Measurements from ENCODE around the gene ZNF185.

The ZNF185 gene

DNA sequence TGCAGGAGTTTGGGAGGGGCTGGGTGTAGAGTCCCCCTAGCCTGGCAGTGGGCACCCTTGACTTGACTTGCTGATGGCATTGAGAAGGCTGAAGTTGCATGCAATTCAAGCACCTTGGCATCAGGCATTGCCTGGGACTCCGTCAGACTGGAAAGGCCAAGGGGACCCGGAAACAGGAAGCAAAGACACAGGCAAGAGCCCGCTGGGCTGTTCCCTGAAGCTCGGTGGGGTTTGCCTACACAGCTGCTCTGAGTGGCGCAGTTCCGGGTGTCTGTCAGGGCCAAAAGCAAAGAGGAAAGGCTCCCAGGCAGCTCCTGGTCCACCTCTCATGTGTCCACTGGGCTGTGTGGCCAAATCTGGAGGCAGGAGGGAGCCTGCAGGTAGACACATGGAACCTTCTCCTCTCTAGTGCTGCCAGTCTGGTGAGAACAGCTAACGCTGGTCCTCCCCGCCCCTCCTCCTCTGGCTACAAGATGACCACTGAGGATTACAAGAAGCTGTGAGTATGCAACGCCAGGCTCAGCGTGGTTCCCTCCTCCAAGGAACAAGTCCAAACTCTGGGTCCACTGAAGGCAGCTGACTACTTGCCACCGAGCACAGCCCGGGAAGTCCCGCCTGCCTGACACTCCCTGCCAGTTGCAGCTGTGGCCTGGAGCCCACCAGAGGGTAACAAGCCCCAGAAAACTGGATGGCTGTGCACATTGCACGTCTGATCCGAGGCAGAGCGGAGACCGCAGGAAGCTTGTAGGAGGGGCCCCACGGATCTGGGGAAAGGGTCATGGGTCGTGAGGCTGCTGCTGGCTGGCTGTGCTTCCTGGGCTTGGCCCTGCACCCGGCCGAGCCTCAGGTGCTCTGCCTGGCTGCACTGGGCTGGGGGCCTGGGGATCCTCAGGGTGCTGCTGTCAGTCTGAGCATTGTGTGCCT lies 20.1 kb downstream of the ZNF185 start:
- no peak for DNase-seq (ENCODE audit: low read depth in 2 of 2)

DNA sequence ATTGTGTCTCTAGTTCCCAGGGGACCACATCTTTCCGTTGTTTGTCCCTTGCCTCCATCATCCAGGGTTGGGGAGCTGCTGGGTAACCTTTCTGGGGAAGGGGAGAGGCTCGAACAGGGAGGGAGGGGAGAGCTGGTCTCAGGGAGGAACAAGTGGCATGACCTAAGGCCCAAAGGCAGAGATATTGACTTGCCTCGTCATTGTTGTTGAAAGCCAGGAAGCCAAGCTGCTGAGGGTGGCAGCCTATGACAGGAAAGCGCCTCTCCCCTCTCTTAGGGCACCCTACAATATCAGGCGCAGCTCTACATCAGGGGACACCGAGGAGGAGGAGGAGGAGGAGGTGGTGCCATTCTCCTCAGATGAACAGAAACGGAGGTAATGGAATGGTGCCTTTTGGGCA lies 20.8 kb downstream of the ZNF185 start:
- no peak for DNase-seq (ENCODE audit: low read depth in 2 of 2)

DNA sequence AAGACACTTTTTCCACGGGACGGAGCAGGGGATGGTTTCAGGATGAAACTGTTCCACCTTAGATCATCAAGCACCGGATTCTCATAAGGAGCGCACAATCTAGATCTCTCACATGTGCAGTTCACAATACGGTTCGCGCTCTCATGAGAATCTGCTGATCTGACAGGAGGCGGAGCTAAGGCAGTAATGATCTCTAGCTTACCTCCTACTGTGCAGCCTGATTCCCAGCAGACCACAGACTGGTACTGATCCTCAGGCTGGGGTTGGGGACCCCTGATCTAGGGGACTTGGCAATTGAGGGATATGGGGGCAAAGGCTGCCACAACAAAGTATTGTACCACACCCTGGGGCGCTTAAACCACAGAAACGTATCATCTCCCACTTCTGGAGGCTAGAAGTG lies 25.7 kb downstream of the ZNF185 start:
- no peak for DNase-seq (ENCODE audit: low read depth in 2 of 2)

- DNase-seq (ENCODE audit: low read depth in 2 of 2) = no peak
Observed at GRCh38 chrX:152925835-152926234, 28.0 kb downstream of the ZNF185 start.

DNA sequence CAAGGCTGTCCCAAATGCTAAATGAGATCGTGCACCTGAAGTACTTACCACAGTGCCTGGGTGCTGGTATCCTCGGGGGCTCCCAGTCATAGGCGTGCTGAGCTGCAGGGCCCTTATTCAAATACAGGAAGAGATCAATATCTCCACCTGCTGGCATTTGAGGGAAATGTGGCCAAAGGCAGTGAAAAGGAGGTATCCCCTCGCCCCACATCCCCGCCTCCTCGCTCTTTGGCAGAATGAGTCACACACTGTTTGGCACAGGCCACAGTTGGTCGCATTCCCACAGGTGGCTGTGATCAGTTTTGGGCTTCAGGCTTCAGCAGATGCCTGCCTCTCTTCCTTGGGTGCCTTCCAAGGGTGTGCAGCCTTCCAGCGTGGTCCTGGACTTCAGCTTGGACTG lies 28.4 kb downstream of the ZNF185 start:
- peak; percentile 40 to 45 for DNase-seq (ENCODE audit: low read depth in 2 of 2)

GRCh38 chrX:152926923-152927322 lies 29.1 kb downstream of the ZNF185 start:
- no peak for DNase-seq (ENCODE audit: low read depth in 2 of 2)

GRCh38 chrX:152927858-152928760 lies 30.2 kb downstream of the ZNF185 start:
- DNase-seq (ENCODE audit: low read depth in 2 of 2) = no peak

- DNase-seq (ENCODE audit: low read depth in 2 of 2) = no peak
Observed at GRCh38 chrX:152928761-152929400, 31.0 kb downstream of the ZNF185 start.

GRCh38 chrX:152929898-152930297 lies 32.0 kb downstream of the ZNF185 start:
- no peak for DNase-seq (ENCODE audit: low read depth in 2 of 2)

GRCh38 chrX:152930516-152930915 lies 32.6 kb downstream of the ZNF185 start:
- DNase-seq (ENCODE audit: low read depth in 2 of 2) = no peak

- no peak for DNase-seq (ENCODE audit: low read depth in 2 of 2)
Observed at GRCh38 chrX:152932144-152932543, 34.3 kb downstream of the ZNF185 start.

DNA sequence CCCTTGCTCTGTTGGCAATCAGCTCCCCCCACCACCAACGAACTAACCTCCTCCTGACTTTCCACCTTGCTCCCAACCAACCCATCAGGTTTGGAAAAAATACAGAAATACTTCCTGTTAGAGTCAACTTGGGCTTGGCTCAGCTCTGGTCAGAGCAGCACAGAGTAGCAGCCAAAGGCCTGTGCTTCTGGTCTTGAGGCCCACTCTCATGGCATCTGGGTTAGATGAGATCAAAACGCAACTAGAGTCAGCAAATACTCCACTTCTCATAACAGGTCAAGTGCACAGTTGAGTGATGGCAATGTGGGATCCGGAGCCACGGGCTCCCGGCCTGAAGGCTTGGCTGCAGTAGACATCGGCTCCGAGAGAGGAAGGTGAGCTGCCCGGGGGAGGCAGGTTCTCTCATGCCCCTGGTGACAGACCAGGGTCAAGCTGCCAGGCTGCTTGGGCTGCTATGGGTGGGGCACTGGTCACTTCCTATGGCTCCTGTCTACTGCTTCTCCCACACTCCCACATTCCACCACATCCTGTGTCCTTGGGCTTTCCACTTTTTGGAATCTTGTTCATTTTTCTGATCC lies 34.8 kb downstream of the ZNF185 start:
- DNase-seq (ENCODE audit: low read depth in 2 of 2) = no peak

DNA sequence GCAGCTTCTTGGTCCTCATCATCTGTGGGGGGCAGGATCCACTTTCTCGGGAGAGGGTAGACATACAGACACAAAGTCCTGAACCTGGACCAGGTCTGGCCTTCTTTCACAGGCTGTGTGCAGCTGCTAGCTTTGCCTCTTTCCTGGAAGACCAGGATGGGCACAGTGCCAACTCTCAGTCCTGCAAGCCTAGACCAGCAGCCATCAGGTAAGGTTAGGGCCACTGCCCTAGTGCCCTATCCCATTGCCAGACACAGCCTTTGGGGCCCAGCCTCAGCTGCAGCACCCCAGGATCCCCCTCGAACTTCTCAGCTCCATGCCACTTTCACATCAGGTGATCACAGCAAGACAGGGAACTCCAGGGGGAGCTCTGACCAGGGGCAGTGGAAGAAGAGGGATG lies 38.4 kb downstream of the ZNF185 start:
- DNase-seq (ENCODE audit: low read depth in 2 of 2) = no peak

GRCh38 chrX:152937236-152937635 lies 39.4 kb downstream of the ZNF185 start:
- no peak for DNase-seq (ENCODE audit: low read depth in 2 of 2)

DNA sequence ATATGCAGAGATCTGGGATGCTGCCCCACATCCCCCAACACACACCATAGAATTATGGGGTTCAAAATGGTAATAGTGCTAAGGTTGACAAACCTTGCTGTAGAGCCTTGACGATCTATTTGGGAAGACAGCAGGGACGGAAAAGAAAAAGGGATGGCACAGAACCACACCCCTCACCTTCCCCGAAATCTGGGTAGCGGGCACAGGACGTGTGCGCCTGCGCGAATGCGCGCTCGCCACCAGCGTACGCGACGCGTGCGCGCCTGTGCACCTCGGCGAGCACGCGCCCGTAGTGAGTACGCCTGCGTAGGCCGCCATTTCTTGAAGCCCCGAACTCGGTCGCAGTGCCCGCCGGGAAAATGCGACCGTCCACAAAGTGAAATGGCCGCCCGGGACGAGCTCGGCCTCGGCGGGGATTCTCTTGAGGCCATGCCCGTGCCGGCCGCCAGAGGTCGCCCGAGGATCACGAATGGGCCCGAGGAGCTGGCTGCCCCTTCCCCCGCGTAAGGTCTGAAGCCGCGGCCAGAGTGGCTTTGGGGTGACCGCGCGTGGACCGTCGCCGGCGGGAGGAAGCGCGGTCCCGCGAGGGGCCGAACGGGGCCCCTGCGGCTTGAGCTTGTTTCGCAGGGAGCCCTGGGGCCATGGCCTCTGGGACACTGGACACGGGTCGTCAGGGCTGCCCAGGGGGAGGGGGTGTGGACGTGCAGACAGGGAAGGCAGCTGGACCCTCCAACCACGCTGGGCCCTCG lies 43.6 kb downstream of the ZNF185 start:
- peak; percentile 75 for DNase-seq (ENCODE audit: low read depth in 2 of 2)

GRCh38 chrX:152942077-152942442 lies 44.2 kb downstream of the ZNF185 start:
- DNase-seq (ENCODE audit: low read depth in 2 of 2) = no peak

DNA sequence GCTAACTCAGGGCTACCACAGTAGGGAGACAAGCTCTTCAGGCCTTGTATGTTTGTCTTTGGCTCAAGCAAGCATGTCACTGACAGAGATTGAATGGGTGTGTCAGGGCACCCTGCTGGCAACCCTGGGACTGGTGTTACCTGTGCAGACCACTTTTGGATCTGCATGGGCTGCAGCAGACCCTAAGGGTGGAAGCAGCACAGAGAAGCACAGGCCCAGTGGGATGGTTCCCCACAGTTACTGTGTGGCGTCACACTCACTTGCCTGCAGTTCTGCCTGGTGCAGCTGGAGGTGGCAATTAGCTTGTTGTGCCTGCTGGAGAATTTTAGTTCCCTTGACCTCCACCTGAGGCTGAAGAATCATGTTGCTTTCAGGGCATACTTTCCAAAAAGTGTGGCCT lies 46.0 kb downstream of the ZNF185 start:
- no peak for DNase-seq (ENCODE audit: low read depth in 2 of 2)

DNA sequence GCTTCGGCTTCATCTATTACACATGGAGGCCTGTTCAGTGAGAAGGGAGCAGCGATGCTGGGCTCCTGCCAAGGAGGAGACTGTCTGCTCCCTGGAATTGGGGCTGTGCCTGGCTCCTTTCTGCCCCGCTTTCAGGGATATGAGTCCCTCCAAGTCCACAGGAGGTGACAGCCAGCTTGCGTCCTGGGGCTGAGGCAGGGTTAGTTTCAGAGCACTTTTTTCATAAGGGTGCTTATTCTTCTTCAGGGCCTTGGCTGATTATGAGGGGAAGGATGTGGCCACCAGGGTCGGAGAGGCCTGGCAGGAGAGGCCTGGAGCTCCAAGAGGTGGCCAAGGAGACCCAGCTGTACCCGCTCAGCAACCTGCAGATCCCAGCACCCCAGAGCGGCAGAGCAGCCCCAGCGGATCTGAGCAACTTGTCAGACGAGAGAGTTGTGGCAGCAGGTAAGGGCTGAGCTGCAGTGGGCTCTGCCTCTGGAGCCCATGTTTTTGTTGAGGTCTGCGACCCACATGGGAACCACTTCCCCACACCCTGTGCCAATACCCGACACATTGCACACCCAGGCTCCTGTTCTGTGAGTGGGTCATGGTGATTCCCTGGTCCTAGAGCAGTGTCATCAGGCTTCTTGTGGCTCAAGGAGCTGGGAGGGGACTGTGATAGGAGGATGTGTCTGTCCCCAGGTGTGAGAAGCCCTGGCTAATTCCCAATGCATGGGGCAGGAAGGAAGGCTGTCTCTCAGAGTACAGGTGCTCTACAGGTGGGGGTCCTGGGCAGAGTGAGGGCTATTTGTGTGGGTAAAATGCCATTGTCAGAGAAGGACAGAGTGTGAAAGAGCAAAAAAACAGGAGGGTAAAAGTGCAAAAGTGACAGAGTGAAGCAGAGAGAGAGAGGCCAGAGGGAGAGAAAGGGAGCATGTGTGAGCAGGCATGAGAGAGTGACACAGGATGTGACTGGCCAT lies 47.4 kb downstream of the ZNF185 start:
- no peak for DNase-seq (ENCODE audit: low read depth in 2 of 2)

DNA sequence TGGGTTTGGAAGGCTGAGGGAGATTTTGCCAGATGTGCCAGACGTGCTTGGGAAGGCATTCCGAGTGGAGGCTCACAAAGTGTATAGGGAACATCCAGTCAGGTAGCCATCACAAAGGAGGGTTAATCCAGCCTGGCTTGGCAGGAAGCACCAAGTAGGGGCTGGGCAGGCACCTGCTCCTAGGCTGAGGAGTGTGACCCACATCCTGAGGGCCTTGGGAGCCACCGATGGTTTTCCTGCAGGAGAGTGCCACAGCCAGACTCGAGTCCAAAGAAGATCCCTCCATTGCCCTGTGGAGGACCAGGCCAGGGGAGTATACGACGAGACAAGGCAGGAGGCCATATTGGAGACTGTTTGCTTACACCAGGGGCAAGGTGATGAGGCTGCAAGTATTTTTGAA lies 48.8 kb downstream of the ZNF185 start:
- no peak for DNase-seq (ENCODE audit: low read depth in 2 of 2)

Measured in fibroblast of skin of left biceps (primary cell).